Measurements from ENCODE around the gene TTC33.
"Not testable (repeated sequence)": the region's sequence is repeated elsewhere in the genome, so short reads cannot be mapped to it uniquely, and the experiment has no call there.

Gene TTC33

DNA sequence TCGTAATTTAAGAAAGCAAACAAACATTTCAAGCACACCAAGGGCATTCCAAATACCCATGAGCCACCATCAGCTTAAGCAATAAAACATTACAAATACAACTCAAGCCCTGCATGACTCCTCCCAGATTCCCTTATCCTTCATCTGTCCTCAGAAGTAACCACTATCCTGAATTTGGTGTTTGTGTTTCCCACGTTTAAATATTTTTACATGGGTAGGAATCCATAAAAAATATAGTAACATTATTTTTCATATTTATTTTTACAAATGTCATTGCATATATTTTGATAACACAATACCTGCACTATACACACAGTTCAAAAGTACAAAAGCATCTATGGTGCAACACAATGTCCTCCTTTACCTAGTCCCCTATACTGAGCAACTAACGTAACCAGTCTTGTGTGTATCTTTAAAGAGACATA, 36.0 kb upstream of the TTC33 start:
- H3K4me3 ChIP-seq (ENCODE audit: low read depth, low read length), result no peak overlapping the region
- H3K27me3 ChIP-seq (ENCODE audit: control insufficient read depth, insufficient read depth, low read length), result no peaks in the 10 kb centered on the region
- no peaks in the 10 kb centered on the region for H3K36me3 ChIP-seq (ENCODE audit: control insufficient read depth, insufficient read depth, low read length)
- no peaks in the 10 kb centered on the region for H3K4me1 ChIP-seq (ENCODE audit: control insufficient read depth, insufficient read depth, low read length)
- H3K9me3 ChIP-seq (ENCODE audit: control insufficient read depth, insufficient read depth, low read length), result no peaks in the 10 kb centered on the region
- no peak overlapping the region for H3K9ac ChIP-seq (ENCODE audit: low read depth, low read length)

DNA sequence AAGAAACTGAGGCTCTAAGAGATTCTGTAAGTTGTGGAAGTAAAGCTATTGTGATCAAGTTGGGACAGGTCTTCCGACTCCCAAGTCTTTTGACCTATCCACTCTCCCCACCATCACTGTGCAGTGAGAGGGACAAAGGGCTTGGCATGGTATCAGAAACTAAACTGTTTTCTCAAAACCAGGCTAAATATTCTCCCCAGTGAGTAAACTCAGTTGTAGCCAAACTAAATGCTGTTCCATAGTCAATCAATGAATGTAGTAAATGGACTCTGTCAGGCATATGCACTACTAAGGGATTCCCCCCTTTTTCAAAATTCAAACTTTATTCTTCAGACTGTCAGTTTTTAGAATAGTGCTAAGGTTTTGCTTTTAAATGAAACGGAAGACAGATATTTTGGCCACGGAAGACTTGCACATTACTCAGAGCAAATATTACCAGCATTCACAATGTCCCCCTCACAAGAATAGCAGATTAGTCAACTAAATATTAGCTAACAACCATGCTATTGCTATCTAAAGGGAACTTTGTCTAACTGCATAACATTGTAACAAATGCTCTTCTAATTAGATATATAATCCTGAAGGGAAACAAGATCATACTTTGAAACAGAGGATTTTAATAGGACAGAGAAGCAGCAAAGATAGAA, 35.3 kb upstream of the TTC33 start:
- H3K36me3 ChIP-seq (ENCODE audit: control insufficient read depth, insufficient read depth, low read length), result no peaks in the 10 kb centered on the region
- H3K4me3 ChIP-seq (ENCODE audit: low read depth, low read length), result no peak overlapping the region
- H3K9me3 ChIP-seq (ENCODE audit: control insufficient read depth, insufficient read depth, low read length), result no peaks in the 10 kb centered on the region
- H3K9ac ChIP-seq (ENCODE audit: low read depth, low read length), result no peak overlapping the region
- no peaks in the 10 kb centered on the region for H3K27me3 ChIP-seq (ENCODE audit: control insufficient read depth, insufficient read depth, low read length)
- H3K4me1 ChIP-seq (ENCODE audit: control insufficient read depth, insufficient read depth, low read length), result no peaks in the 10 kb centered on the region

DNA sequence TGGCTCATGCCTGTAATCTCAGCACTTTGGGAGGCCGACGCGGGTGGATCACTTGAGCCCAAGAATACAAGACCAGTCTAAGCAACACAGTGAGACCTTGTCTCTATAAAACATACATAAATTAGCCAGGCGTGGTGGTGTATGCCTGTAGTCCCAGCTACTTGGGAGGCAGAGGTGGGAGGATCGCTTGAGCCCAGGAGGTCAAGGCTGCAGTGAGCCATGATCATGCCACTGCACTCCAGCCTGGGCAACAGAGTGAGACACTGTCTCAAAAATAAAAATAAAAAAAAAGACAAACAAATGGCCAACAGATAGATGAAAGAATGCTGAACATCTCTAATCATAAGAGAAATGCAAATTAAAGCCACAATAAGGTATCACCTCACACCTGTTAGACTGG, 33.2 kb upstream of the TTC33 start:
- H3K4me1 ChIP-seq (ENCODE audit: control insufficient read depth, insufficient read depth, low read length); H3K27me3 ChIP-seq (ENCODE audit: control insufficient read depth, insufficient read depth, low read length); H3K36me3 ChIP-seq (ENCODE audit: control insufficient read depth, insufficient read depth, low read length); H3K9ac ChIP-seq (ENCODE audit: low read depth, low read length); H3K9me3 ChIP-seq (ENCODE audit: control insufficient read depth, insufficient read depth, low read length); H3K4me3 ChIP-seq (ENCODE audit: low read depth, low read length): not testable (repeated sequence)

DNA sequence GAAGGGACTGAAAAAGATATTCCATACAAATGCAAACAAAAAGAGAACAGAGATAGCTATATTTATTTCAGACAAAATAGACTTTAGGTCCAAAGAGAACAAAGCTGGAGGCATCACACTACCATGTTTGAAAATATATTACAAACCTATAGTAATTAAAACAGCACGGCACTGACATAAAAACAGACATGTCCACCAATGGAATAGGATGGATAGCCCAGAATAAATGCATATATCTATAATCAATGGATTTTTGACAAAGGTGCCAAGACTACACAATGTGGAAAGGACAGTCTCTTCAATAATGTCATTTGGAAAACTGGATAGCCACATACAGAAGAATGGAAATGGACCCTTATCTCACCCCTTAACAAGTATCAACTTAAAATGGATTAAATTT, 32.2 kb upstream of the TTC33 start:
- no peaks in the 10 kb centered on the region for H3K9me3 ChIP-seq (ENCODE audit: control insufficient read depth, insufficient read depth, low read length)
- H3K4me3 ChIP-seq (ENCODE audit: low read depth, low read length), result no peak overlapping the region
- no peaks in the 10 kb centered on the region for H3K36me3 ChIP-seq (ENCODE audit: control insufficient read depth, insufficient read depth, low read length)
- no peaks in the 10 kb centered on the region for H3K27me3 ChIP-seq (ENCODE audit: control insufficient read depth, insufficient read depth, low read length)
- H3K4me1 ChIP-seq (ENCODE audit: control insufficient read depth, insufficient read depth, low read length), result no peaks in the 10 kb centered on the region
- no peak overlapping the region for H3K9ac ChIP-seq (ENCODE audit: low read depth, low read length)

DNA sequence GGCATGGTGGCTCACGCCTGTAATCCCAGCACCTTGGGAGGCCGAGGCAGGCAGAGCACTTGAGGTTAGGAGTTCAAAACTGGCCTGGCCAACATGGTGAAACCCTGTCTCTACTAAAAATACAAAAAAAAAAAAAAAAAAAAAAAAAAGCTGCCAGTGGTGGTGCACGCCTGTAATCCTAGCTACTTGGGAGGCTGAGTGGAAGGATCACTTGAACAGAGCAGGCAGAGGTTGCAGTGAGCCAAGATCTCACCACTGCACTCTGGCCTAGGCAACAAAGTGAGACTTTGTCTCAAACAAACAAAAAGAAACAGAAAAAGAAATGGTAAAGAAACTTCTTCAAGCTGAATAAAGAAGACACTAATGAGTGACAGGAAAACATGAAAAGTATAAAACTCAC, 30.9 kb upstream of the TTC33 start:
- not testable (repeated sequence) for H3K4me1 ChIP-seq (ENCODE audit: control insufficient read depth, insufficient read depth, low read length); H3K4me3 ChIP-seq (ENCODE audit: low read depth, low read length); H3K9me3 ChIP-seq (ENCODE audit: control insufficient read depth, insufficient read depth, low read length); H3K36me3 ChIP-seq (ENCODE audit: control insufficient read depth, insufficient read depth, low read length); H3K27me3 ChIP-seq (ENCODE audit: control insufficient read depth, insufficient read depth, low read length); H3K9ac ChIP-seq (ENCODE audit: low read depth, low read length)

DNA sequence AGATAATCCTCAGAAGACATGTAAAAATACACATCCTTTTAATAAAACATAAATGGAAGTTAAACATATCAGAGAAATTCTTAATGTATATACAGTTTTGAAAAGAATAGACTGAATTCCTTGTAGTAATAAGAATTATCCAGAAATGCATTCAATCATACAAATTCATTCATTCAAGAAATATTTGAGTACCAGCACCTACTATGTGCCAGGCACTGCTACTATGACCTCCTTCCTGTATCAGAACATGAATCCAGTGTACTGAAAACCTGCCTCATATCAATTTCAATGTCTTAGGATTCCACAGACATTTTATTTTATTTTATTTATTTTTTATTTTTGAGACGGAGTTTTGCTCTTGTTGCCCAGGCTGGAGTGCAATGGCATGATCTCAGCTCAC, 29.2 kb upstream of the TTC33 start:
- H3K36me3 ChIP-seq (ENCODE audit: control insufficient read depth, insufficient read depth, low read length), result no peaks in the 10 kb centered on the region
- H3K27me3 ChIP-seq (ENCODE audit: control insufficient read depth, insufficient read depth, low read length), result no peaks in the 10 kb centered on the region
- H3K9ac ChIP-seq (ENCODE audit: low read depth, low read length), result no peak overlapping the region
- H3K9me3 ChIP-seq (ENCODE audit: control insufficient read depth, insufficient read depth, low read length), result no peaks in the 10 kb centered on the region
- H3K4me1 ChIP-seq (ENCODE audit: control insufficient read depth, insufficient read depth, low read length), result no peaks in the 10 kb centered on the region
- no peak overlapping the region for H3K4me3 ChIP-seq (ENCODE audit: low read depth, low read length)

DNA sequence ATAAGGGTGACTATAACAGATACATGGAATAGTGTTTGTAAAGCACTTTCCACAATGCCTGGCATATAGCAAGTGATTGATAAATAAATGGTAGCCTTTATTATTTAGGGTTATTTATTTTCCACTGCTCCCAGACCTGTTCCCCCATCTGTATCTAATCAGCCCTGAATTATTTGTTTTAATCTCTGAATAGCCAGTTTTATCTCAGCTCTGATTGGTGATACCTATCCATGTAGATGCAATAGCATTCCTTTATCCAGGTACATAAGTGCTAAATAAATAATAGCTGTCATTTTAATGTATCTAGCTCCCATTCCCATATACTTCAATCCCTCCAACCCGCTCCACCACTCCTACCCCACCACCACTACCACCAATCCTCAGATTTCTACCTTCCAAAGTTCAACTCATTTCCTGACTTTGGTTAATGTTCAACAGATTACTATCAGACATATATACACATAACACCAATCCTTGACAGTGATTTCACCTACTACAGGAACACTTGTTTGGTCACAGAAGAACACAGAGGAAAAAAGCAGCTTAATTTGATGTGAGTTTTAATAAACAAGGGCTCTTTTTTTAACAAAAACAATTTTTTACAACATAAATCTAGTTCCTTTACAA, 28.4 kb upstream of the TTC33 start:
- no peaks in the 10 kb centered on the region for H3K36me3 ChIP-seq (ENCODE audit: control insufficient read depth, insufficient read depth, low read length)
- no peaks in the 10 kb centered on the region for H3K27me3 ChIP-seq (ENCODE audit: control insufficient read depth, insufficient read depth, low read length)
- H3K4me3 ChIP-seq (ENCODE audit: low read depth, low read length), result no peak overlapping the region
- no peak overlapping the region for H3K9ac ChIP-seq (ENCODE audit: low read depth, low read length)
- no peaks in the 10 kb centered on the region for H3K4me1 ChIP-seq (ENCODE audit: control insufficient read depth, insufficient read depth, low read length)
- no peaks in the 10 kb centered on the region for H3K9me3 ChIP-seq (ENCODE audit: control insufficient read depth, insufficient read depth, low read length)

DNA sequence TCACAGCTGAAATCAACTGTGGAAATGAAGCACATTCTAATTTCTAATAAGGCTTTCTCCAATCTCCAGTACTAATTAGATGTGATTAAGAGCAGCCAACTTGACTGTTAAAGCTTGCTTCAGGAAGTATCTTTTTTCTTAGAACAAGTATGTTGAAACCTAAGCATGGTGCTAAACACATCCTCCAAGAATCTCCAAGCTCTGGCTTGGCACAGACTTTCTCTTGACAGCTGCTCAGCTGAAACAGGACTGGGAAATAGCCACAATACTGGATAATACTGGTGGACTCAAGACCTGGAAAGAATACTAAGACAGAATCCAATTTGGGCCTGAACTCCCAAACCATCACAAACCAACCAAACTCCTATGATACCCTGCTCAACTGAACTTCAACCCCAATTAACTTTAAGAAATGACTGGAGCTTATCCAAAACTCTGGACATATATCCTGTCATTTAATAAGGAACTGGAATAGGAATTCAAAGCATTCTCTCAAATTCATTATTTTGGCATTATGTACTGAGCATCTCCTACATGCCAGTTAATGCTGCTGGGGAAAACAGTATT, 26.2 kb upstream of the TTC33 start:
- Histone ChIP-seq H3K9me3 (ENCODE audit: control insufficient read depth, insufficient read depth, low read length) (no peaks in the 10 kb centered on the region), H3K9ac (ENCODE audit: low read depth, low read length) (no peak overlapping the region)

DNA sequence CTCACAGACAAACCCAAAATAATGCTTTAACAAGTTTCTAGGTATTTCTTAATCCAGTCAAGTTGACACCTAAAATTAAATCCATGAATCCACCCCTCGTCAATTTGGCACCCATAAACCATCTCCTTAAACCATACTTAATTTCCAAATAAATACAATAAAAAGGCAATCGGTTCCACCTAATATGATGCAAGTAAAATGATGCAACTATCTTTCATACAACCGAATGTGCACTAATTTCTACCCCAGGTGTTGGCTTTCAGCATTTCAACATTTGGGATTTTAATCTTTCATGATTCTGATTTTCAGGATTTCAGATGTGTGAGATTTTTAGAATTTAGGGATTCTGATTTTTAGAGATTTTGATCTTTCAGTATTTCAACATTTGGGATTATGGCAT, 25.1 kb upstream of the TTC33 start:
- Histone ChIP-seq H3K9me3 (ENCODE audit: control insufficient read depth, insufficient read depth, low read length) (no peaks in the 10 kb centered on the region), H3K27me3 (ENCODE audit: control insufficient read depth, insufficient read depth, low read length) (no peaks in the 10 kb centered on the region), H3K9ac (ENCODE audit: low read depth, low read length) (no peak overlapping the region), H3K4me1 (ENCODE audit: control insufficient read depth, insufficient read depth, low read length) (no peaks in the 10 kb centered on the region), H3K36me3 (ENCODE audit: control insufficient read depth, insufficient read depth, low read length) (no peaks in the 10 kb centered on the region), H3K4me3 (ENCODE audit: low read depth, low read length) (no peak overlapping the region)

More for the DNA sequence above, 26.2 kb upstream of the TTC33 start:
- no peak overlapping the region for H3K4me3 ChIP-seq (ENCODE audit: low read depth, low read length)
- no peaks in the 10 kb centered on the region for H3K4me1 ChIP-seq (ENCODE audit: control insufficient read depth, insufficient read depth, low read length)
- no peaks in the 10 kb centered on the region for H3K27me3 ChIP-seq (ENCODE audit: control insufficient read depth, insufficient read depth, low read length)
- H3K36me3 ChIP-seq (ENCODE audit: control insufficient read depth, insufficient read depth, low read length), result no peaks in the 10 kb centered on the region

DNA sequence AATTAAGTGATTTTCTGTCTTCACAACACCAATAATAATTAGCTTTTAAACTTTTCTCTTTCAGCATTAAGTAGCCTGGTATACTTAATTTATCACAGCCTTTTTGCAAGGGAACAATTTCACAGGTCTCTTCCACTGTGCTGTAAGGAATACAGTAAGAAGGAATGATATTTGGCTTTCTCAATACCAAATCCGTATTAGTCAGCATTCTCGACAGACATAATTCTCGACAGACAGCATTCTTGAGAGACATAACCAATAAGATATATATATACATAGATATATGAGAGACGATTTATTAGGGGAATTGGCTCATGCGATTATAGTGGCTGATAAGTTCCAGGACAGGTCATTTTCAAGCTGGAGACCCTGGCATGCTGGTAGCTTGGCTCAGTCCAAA, 24.4 kb upstream of the TTC33 start:
- Histone ChIP-seq H3K4me1 (ENCODE audit: control insufficient read depth, insufficient read depth, low read length) (no peaks in the 10 kb centered on the region), H3K36me3 (ENCODE audit: control insufficient read depth, insufficient read depth, low read length) (no peaks in the 10 kb centered on the region), H3K4me3 (ENCODE audit: low read depth, low read length) (no peak overlapping the region), H3K27me3 (ENCODE audit: control insufficient read depth, insufficient read depth, low read length) (no peaks in the 10 kb centered on the region), H3K9me3 (ENCODE audit: control insufficient read depth, insufficient read depth, low read length) (no peaks in the 10 kb centered on the region), H3K9ac (ENCODE audit: low read depth, low read length) (no peak overlapping the region)

DNA sequence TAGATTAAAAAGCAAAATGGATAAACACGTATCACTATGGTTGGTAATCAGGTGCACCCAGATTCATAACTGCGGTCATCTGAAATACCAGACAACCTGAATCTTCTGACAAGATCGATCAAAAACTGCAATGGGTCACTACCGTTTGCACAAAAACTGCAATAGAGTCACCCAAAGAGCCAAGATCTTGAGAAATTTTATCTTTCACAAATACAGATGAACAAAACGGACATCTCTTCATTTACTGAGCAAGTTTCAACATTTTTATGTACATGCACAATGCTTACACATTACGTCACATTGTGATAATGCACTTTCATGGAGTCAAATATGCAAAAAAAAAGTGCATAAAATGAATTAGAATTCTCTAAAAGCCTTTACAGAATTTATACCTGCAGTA, 23.8 kb upstream of the TTC33 start:
- no peak overlapping the region for H3K4me3 ChIP-seq (ENCODE audit: low read depth, low read length)
- H3K9me3 ChIP-seq (ENCODE audit: control insufficient read depth, insufficient read depth, low read length), result no peaks in the 10 kb centered on the region
- H3K4me1 ChIP-seq (ENCODE audit: control insufficient read depth, insufficient read depth, low read length), result no peaks in the 10 kb centered on the region
- no peak overlapping the region for H3K9ac ChIP-seq (ENCODE audit: low read depth, low read length)
- H3K27me3 ChIP-seq (ENCODE audit: control insufficient read depth, insufficient read depth, low read length), result no peaks in the 10 kb centered on the region
- H3K36me3 ChIP-seq (ENCODE audit: control insufficient read depth, insufficient read depth, low read length), result no peaks in the 10 kb centered on the region

DNA sequence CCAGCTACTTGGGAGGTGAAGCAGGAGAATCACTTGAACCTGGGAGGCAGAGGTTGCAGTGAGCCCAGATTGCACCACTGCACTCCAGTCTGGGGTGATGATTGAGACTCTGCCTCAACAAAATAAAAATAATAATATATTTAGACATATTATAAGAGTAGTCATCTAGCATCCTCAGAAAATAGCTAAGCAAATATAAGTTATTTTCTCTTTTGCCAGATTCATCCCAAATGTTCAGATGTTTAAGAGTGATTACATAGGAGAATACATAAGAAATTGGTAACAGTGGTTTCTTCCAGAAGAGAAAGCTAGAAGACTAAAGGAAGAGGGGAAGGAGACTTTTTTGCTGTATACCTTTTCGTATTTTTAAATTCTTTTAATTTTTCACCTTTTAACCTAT, 22.4 kb upstream of the TTC33 start:
- Histone ChIP-seq H3K9ac (ENCODE audit: low read depth, low read length) (no peak overlapping the region), H3K27me3 (ENCODE audit: control insufficient read depth, insufficient read depth, low read length) (no peaks in the 10 kb centered on the region), H3K4me1 (ENCODE audit: control insufficient read depth, insufficient read depth, low read length) (no peaks in the 10 kb centered on the region), H3K36me3 (ENCODE audit: control insufficient read depth, insufficient read depth, low read length) (no peaks in the 10 kb centered on the region), H3K4me3 (ENCODE audit: low read depth, low read length) (no peak overlapping the region), H3K9me3 (ENCODE audit: control insufficient read depth, insufficient read depth, low read length) (no peaks in the 10 kb centered on the region)
